Testis (tissue), 3 donors: ENCODE data around the gene TPO. TPM values are rescaled to one million over a fixed set of nuclear protein-coding genes. Genes with fewer than 3 reads are reported as not detected.

Experiments used
- DNase-seq: peaks from one replicate; pipeline ENCODE4 v3.0.0-alpha.2; 2019
- H3K27ac ChIP-seq, 2 donors: fragments of 200-600 bp; sonication (generic); one replicate each; pipeline ENCODE4 v1.5.1; 2019
- H3K27me3 ChIP-seq: fragments of 200-600 bp; sonication (generic); one replicate; pipeline ENCODE4 v1.5.1; 2019
- H3K36me3 ChIP-seq: fragments of 200-600 bp; sonication (generic); one replicate; pipeline ENCODE4 v1.5.1; 2017; ENCODE audit warnings: low read depth; ENCODE audit errors: missing control alignments
- H3K4me1 ChIP-seq: fragments of 200-600 bp; sonication (generic); one replicate; pipeline ENCODE4 v1.5.1; 2019
- H3K4me3 ChIP-seq, 2 donors: fragments of 200-600 bp; sonication (generic); one replicate each; pipeline ENCODE4 v1.5.1; 2017 to 2019
- H3K9me3 ChIP-seq: fragments of 200-600 bp; sonication (generic); one replicate; pipeline ENCODE4 v1.5.1; 2017
- CTCF ChIP-seq, 3 experiments: fragments of 450-650 bp in 2 of 3; fragments of 200-600 bp in 1 of 3; sonication (generic) in 1 of 3; IDR thresholded peaks; one replicate each; pipeline ENCODE4 v1.5.1; 2016 to 2019; ENCODE audit warnings: antibody characterized with exemption in 3 of 3, mild to moderate bottlenecking in 2 of 3, moderate library complexity in 1 of 3
- POLR2A ChIP-seq: fragments of 450-650 bp; IDR thresholded peaks from one replicate; pipeline ENCODE4 v1.6.1; 2017; ENCODE audit warnings: antibody characterized with exemption, mild to moderate bottlenecking, moderate library complexity
- WGBS, 2 donors: methylation state at CpG; one replicate each; pipeline ENCODE4 v1.1.5; 2018; 5-methylcytosine and 5-hydroxymethylcytosine counted together
- intact Hi-C: fragments of 100-400 bp; cut with DNase I; formaldehyde crosslinking; loops from one replicate; pipeline ENCODE4 v1.15.1; 2023; ENCODE audit warnings: low total_unique reads
- polyA plus RNA-seq: library from polyadenylated mRNA; stranded (reverse); fragments of 350-450 nt; fragmentation: Illumina TruSeq; extraction: RNeasy Lipid Tissue Mini Kit (QIAGEN cat#74804); gene quantifications from one replicate; pipeline ENCODE4 v1.2.3, GENCODE V29; 2014; ENCODE audit warnings: low read depth, low replicate concordance; ENCODE audit not compliant: insufficient read depth
- total RNA-seq, 2 donors: library from RNA; depleted of rRNA; stranded (reverse); fragments of >200 nt; gene quantifications; one replicate each; pipeline ENCODE4 v1.2.3, GENCODE V29; 2016

TPO gene
- total and polyA plus RNA-seq, 3 donors from 2014 or later, result 2.9 to 5.6 (median 2.9) TPM

- peaks cover 8% of the 10 kb centered on the region for H3K4me1 ChIP-seq
- no peak overlapping the region for H3K27ac ChIP-seq
- no peaks in the 10 kb centered on the region for H3K27me3 ChIP-seq
- H3K4me3 ChIP-seq, result no peak overlapping the region
- 49 to 65% methylated on average over 7 of the region's 7 CpGs for WGBS, 2 donors
- no peaks in the 10 kb centered on the region for H3K9me3 ChIP-seq
- no peak for DNase-seq
- H3K36me3 ChIP-seq, result no peaks in the 10 kb centered on the region
- TF ChIP-seq CTCF (IDR thresholded peaks at IDR 0.05) (no peak), POLR2A (no peak)
- intact Hi-C loops, result no loop called here
Observed at GRCh38 chr2:1459727-1460126, 46.5 kb downstream of the TPO start.

- WGBS, 2 donors, result 81 to 83% methylated on average over 11 of the region's 11 CpGs
Observed at GRCh38 chr2:1460851-1461418, 47.7 kb downstream of the TPO start.

GRCh38 chr2:1461507-1462390 lies 48.5 kb downstream of the TPO start:
- TF ChIP-seq CTCF (IDR thresholded peaks at IDR 0.05), result no peak
- no peak for TF ChIP-seq POLR2A
- Histone ChIP-seq H3K36me3 (no peaks in the 10 kb centered on the region), H3K27me3 (no peaks in the 10 kb centered on the region), H3K27ac (no peak overlapping the region), H3K9me3 (no peaks in the 10 kb centered on the region), H3K4me3 (no peak overlapping the region), H3K4me1 (no peaks in the 10 kb centered on the region)
- WGBS, 2 donors, result 79 to 80% methylated on average over 28 of the region's 28 CpGs
- intact Hi-C loops, result no loop called here
- no peak for DNase-seq

More at GRCh38 chr2:1460851-1461418, 47.7 kb downstream of the TPO start:
- no peak for DNase-seq
- intact Hi-C loops, result no loop called here
- no peaks in the 10 kb centered on the region for H3K9me3 ChIP-seq
- no peak overlapping the region for H3K27ac ChIP-seq
- H3K27me3 ChIP-seq, result no peaks in the 10 kb centered on the region
- no peaks in the 10 kb centered on the region for H3K36me3 ChIP-seq
- peaks cover 1% of the 10 kb centered on the region for H3K4me1 ChIP-seq
- H3K4me3 ChIP-seq, result no peak overlapping the region
- TF ChIP-seq CTCF (IDR thresholded peaks at IDR 0.05) (no peak), POLR2A (no peak)

- H3K4me1 ChIP-seq, result no peaks in the 10 kb centered on the region
- no peaks in the 10 kb centered on the region for H3K36me3 ChIP-seq
- H3K27ac ChIP-seq, result no peak overlapping the region
- intact Hi-C loops, result no loop called here
- H3K4me3 ChIP-seq, result no peak overlapping the region
- DNase-seq, result no peak
- 72 to 84% methylated on average over 4 of the region's 4 CpGs for WGBS, 2 donors
- no peaks in the 10 kb centered on the region for H3K27me3 ChIP-seq
- H3K9me3 ChIP-seq, result no peaks in the 10 kb centered on the region
- TF ChIP-seq POLR2A (no peak), CTCF (IDR thresholded peaks at IDR 0.05) (no peak)
Observed at GRCh38 chr2:1462994-1463393, 49.7 kb downstream of the TPO start.
